ENCODE measurements around the gene RNF141.

The RNF141 gene

DNA sequence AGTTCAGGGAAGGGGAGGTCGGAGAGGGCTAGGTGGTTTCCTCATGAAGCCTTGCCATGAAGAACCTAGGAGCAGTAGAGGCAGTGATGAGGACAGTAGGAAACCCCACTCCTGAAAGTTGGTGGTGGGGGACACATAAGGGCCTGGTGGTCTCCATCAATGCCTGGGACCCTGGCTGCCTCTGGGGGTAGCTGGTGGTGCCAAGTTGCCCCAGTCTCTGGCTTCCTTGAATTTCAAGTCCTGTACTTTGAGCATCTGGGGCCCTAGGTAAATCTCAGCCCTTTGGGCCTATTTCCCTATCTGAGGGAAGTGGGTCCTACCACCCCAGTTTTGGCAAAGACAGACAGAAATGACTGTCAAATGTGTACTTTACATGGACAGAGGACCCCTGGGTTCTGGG, 57.8 kb downstream of the RNF141 start:
- no peak for DNase-seq (ENCODE audit: low read depth in 2 of 2)

GRCh38 chr11:10481560-10482349, 59.2 kb downstream of the RNF141 start:
- no peak for DNase-seq (ENCODE audit: low read depth in 2 of 2)

GRCh38 chr11:10480760-10481159, 60.2 kb downstream of the RNF141 start:
- DNase-seq (ENCODE audit: low read depth in 2 of 2), result no peak

DNA sequence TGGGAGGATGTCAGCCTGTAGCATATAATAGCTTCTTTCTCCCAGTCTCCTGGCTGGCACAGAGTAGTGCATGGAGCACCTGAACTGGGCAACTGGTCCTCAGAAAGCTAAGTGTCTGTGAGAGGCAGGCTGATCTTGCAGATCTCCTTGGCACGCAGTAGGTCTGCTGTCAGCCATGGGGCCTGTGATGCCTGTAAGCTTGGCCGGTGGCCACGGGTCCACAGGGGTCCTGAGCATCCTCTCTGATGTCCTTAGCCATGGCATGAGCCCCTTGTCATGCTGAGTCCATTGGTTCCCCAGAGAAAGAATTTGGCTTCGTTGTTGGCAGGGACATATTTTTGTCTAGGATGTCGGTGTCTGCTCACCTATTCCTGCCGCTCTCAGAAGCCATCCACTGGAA, 61.0 kb downstream of the RNF141 start:
- no peak for DNase-seq (ENCODE audit: low read depth in 2 of 2)

DNA sequence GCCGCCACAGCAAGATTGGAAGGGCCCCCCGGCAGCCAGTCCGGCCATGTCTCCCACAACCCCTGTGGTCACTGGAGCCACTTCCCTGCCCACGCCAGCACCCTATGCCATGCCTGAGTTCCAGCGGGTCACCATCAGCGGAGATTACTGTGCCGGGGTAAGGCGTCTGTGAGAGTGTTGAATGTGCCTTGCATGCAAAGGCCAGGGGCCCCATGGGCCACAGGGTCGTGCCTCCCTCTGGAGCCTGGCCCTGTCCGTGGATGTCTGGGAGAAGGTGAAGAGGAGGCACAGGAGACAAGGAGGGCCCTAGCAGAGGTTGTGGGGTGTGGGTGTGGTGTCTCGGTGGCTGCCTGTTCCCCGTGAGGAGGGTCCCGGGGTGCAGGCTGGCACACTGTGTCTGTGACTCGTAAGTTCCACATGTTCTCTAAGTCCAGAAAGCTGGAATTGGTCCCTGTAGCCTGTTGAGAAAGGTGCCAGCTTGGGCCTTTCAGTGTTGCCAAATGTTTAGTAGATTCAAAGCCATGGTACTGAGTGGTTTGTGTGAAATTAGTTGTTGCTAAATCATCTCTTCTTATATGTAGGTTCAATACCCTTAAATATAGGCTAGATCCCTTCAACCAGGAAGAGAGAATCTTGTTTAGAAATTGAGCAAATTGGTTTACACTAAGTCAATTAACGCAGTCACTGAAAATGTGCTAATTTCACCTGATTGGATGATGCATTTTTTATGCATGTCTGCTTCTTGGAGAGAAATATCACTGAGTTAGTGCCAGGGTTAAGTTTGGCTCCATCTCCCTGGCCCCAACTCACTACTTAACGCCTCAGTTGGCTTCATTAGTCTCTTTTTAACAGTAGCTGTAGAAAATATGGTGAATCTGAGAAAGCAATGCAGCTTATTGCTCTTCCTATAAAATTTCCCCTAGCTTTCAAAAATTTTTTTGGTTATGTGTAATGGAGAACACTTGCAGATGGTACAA, 62.1 kb downstream of the RNF141 start:
- no peak for DNase-seq (ENCODE audit: low read depth in 2 of 2)

DNA sequence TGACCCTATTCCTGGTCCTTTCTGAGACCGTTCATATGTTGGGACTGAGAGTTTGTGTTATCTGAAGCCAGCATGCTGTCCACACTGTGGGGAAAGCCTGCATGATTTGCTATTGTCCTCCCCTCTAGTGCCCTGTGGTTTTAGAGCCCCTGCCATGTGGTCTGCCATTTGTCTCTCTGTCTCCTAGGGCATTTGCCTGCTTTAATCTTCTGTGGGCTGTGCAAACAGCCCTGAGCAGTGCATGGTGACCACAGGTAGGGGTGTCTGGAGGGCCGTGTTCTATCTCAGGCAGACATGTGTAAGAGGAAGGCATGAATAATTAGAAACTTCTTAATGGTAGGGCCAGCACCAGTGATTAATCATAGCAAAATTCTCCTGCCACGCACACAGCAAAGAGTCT, 62.9 kb downstream of the RNF141 start:
- DNase-seq (ENCODE audit: low read depth in 2 of 2), result no peak

DNA sequence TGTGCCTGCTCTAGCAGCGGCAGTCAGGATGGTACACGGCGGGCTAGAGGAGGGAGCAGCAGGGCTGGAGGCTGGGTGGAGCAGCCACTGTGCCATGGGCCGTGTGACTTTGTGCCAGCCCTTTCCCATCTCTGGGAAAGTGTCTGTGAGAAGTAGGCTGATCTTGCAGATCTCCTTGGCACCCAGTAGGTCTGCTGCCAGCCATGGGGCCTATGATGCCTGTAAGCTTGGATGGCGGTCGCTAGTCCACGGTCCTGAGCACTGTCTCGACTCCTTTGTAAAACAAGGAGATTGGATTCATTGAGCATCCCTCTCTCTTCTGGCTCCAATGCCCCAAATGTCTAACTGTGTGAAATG, 63.3 kb downstream of the RNF141 start:
- no peak for DNase-seq (ENCODE audit: low read depth in 2 of 2)

DNA sequence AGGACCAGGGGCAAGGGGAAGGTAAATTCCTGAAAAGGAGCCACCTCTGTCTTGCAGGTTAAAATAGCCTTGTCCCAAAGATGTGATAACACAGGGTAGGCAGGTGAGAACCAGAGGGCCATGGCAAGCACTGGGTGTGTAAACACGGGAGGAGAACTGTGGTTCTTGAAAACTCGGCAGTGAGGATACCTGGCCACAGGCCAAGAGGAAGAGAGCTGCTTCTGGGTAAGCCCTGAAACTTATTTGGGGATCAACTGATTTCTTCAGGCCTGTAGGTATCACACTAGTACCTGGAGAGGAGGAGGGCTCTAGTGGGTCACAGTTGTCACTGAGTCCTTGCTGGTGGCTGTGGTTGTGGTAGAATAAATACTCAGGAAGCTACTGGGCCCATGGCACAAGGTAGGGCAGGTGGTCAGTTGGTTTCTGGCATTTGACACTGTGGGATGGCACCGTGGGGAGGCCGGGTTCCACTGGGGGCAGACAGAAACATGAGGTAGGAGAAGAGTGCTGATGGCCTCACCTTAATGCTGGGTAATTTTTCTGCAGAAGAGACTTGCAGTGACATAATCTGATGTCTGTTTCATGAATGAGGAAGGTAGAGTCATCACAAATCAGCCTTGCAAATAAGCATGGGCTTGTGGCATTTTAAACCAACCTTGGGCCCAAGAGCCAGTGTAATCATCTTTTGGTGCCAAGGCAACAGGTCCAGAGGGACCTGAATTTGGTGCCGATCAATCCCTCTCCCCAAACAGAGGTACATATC, 63.9 kb downstream of the RNF141 start:
- DNase-seq (ENCODE audit: low read depth in 2 of 2), result no peak

- no peak for DNase-seq (ENCODE audit: low read depth in 2 of 2)
These were observed 64.6 kb downstream of the RNF141 start for GRCh38 chr11:10476342-10476741.

GRCh38 chr11:10474551-10474950, 66.4 kb downstream of the RNF141 start:
- no peak for DNase-seq (ENCODE audit: low read depth in 2 of 2)

- no peak for DNase-seq (ENCODE audit: low read depth in 2 of 2)
These were observed 67.6 kb downstream of the RNF141 start for GRCh38 chr11:10473371-10473770.

DNA sequence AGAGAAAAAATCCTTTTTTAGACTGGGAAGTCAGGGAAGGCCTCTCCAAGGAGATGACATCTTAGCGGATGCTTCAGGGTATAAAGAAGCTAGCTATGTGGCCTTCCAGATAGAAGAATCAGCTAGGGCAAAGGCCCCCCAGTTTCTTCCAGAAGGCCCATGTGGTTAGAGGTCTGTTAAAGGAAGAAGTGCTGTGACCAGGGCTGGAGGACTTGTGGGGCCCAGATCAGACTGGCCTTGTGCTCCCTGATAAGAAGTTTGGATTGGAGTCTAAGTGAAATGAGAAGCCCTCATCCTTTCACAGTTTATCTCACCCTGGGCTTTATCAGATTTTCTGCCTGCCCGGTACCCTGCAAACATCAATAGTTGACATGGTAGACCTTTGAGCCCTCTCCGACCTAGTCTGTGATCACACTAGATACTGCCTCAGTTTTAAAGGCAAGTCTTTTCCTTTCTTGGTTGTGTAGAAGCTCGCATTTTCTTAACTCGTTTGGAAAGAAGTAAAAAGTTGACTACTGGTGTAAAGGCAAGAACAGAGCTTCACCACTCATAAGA, 78.2 kb downstream of the RNF141 start:
- no peak for DNase-seq (ENCODE audit: low read depth in 2 of 2)
